Measurements from ENCODE around the gene LRRC59. TPM values are rescaled to one million over a fixed set of nuclear protein-coding genes. Genes with fewer than 3 reads are reported as not detected.

LRRC59 gene
- total RNA-seq, 6 donors from 2014 or later = 19.9 to 135 (median 67.0) TPM

DNA sequence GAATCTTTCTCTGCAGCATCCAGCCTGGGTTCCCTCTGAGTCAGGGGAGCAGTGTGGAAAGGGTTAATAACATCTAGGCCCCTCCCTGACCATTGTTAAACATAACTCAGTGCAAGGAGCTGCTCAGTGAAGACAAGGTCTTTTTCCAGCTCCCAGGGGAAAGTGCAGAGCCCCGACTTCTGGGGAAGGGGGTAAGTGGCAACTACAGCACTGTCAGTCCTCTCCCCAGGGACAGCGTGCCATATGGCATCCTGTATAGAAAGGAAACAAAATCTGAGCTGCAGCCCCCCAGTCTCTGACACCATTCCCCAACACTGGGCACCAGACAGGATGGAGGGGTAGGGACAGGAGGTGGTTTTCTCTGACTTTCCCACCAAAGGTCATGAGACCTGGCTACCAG lies 32.2 kb downstream of the LRRC59 start:
- Histone ChIP-seq H3K4me3 (no peak overlapping the region), H3K4me1 (peaks cover 0 to 9% (median 6%) of the 10 kb centered on the region in 4 donors), H3K36me3 (peaks cover 13 to 62% (median 49%) of the 10 kb centered on the region in 4 donors), H3K27ac (no peak overlapping the region), H3K9me3 (no peaks in the 10 kb centered on the region), H3K27me3 (no peaks in the 10 kb centered on the region)
- DNase-seq (no peak), ATAC-seq (ENCODE audit: low FRiP score in 2 of 2) (no peak)
- TF ChIP-seq, protein P1, sequence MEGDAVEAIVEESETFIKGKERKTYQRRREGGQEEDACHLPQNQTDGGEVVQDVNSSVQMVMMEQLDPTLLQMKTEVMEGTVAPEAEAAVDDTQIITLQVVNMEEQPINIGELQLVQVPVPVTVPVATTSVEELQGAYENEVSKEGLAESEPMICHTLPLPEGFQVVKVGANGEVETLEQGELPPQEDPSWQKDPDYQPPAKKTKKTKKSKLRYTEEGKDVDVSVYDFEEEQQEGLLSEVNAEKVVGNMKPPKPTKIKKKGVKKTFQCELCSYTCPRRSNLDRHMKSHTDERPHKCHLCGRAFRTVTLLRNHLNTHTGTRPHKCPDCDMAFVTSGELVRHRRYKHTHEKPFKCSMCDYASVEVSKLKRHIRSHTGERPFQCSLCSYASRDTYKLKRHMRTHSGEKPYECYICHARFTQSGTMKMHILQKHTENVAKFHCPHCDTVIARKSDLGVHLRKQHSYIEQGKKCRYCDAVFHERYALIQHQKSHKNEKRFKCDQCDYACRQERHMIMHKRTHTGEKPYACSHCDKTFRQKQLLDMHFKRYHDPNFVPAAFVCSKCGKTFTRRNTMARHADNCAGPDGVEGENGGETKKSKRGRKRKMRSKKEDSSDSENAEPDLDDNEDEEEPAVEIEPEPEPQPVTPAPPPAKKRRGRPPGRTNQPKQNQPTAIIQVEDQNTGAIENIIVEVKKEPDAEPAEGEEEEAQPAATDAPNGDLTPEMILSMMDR (IDR thresholded peaks at IDR 0.05) = no peak
- WGBS, 2 donors = 40 to 77% methylated on average over 1 to 2 of the region's 2 CpGs

DNA sequence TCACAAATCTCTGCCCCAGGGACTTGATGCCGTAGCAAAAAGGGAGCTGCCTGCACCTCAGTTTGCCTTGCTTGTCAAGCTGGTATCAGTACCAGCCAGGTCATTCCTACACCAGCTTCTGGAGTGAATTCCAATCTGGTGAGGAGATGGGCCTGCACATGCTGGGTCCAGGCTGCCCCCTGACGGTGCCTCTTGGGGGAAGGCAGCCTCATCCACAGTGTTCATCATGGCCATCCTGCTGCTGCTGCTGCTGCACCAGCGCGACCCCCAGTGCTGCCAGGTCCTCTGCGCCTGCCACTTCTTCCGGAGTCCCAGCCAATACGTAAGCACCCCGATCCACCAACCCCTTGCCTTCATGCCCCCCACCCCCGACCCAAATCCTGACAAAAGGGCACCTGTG lies 32.6 kb downstream of the LRRC59 start:
- ATAC-seq (ENCODE audit: low FRiP score in 2 of 2) (no peak), DNase-seq (peak in 1 of 2 donors; percentile 40)
- H3K36me3 ChIP-seq = peaks cover 8 to 62% (median 49%) of the 10 kb centered on the region in 4 donors
- H3K4me1 ChIP-seq = peaks cover 0 to 9% (median 6%) of the 10 kb centered on the region in 4 donors
- TF ChIP-seq POLR2A (IDR thresholded peaks at IDR 0.05) (no peak), EP300 (IDR thresholded peaks at IDR 0.05) (no peak), POLR2AphosphoS5 (IDR thresholded peaks at IDR 0.05) (no peak)
- TF ChIP-seq, protein P1 (IDR thresholded peaks at IDR 0.05) = no peak
- H3K27ac ChIP-seq = no peak overlapping the region
- no peaks in the 10 kb centered on the region for H3K9me3 ChIP-seq
- H3K27me3 ChIP-seq = no peaks in the 10 kb centered on the region
- H3K4me3 ChIP-seq = no peak overlapping the region
- WGBS, 2 donors = 87 to 90% methylated on average over 5 to 9 of the region's 9 CpGs

DNA sequence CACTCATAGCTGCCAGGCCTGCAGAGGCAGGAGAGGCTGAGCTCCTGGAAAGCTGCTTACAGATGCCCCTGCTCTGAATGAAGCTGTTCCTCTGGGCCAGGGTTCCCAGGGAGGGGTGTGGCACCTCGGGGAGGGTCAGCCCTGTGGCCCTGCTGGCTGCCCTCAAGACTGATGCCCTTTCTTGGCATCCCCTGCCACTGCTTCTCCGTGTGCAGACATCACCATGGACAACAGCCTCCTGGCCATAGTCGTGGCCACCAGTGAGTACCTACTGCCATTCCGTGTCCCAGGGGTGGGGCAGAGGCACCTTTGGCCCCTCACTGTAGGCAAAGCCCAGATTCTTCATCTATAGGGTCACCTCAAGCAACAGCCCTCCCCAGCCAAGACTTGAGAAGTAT lies 33.3 kb downstream of the LRRC59 start:
- Histone ChIP-seq H3K4me3 (no peak overlapping the region), H3K36me3 (peaks cover 6 to 61% (median 51%) of the 10 kb centered on the region in 4 donors), H3K27ac (no peak overlapping the region), H3K27me3 (no peaks in the 10 kb centered on the region), H3K4me1 (peaks cover 0 to 9% (median 6%) of the 10 kb centered on the region in 4 donors), H3K9me3 (no peaks in the 10 kb centered on the region)
- TF ChIP-seq, protein P1 (IDR thresholded peaks at IDR 0.05) = no peak
- TF ChIP-seq POLR2AphosphoS5 (IDR thresholded peaks at IDR 0.05) = no peak
- peak in 1 of 2 donors; percentile 25 for DNase-seq
- WGBS, 2 donors = 76% methylated on average over 4 of the region's 4 CpGs; no CpG with 5 or more reads in 1 of the 2 donors
- ATAC-seq (ENCODE audit: low FRiP score in 2 of 2) = no peak

DNA sequence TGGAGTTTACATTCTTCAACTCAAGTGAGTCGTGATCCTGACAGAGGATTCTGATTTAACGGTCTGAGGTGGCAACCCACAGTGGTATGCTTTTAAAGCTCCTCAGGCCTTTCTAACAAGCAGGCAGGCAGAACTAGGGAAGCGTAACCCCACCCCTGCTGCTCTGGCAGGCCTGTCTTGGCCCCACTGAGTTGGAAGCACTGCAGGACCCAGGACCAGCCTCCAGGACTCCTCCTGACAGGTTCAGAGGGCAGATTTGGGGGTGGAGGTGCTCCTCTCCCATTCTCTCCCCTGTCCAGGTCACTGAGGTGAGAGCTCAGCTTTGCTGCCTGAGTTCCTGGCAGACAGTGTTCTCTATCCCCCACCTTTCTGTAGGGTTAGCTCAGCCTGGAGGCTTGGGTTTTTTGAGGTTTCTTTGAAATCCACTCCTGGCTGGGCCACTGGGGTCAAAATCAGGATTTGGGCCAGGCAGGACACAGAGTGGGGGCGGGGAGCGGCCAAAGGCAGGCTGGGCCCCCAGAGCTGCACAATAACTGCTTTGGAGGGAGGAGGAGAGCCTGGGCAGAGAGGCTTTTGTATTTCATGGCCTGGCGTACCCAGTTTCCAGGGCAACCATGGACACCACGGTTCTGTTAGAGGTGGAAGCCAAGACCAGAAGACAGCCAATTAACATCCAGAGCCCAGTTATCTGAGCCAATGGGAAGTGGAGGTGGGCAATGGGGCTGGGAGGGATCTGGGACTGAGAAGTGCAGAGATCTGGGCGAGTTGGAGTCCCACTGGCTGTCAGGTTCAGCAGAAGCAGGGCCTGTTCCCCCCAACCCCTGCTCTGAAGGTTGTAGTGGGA lies 33.9 kb downstream of the LRRC59 start:
- no peaks in the 10 kb centered on the region for H3K27me3 ChIP-seq
- peaks cover 6 to 63% (median 53%) of the 10 kb centered on the region in 4 donors for H3K36me3 ChIP-seq
- ATAC-seq (ENCODE audit: low FRiP score in 2 of 2) (no peak), DNase-seq (peak in 1 of 2 donors; percentile 43)
- no peaks in the 10 kb centered on the region for H3K9me3 ChIP-seq
- H3K4me1 ChIP-seq = peaks cover 0 to 9% (median 6%) of the 10 kb centered on the region in 4 donors
- no peak overlapping the region for H3K4me3 ChIP-seq
- 60 to 69% methylated on average over 5 to 8 of the region's 8 CpGs for WGBS, 2 donors
- H3K27ac ChIP-seq = no peak overlapping the region
- TF ChIP-seq, protein P1 (IDR thresholded peaks at IDR 0.05) = no peak
- no peak for TF ChIP-seq POLR2A (IDR thresholded peaks at IDR 0.05)
- no peak for TF ChIP-seq POLR2AphosphoS5 (IDR thresholded peaks at IDR 0.05)
- TF ChIP-seq EP300 (IDR thresholded peaks at IDR 0.05) = no peak

DNA sequence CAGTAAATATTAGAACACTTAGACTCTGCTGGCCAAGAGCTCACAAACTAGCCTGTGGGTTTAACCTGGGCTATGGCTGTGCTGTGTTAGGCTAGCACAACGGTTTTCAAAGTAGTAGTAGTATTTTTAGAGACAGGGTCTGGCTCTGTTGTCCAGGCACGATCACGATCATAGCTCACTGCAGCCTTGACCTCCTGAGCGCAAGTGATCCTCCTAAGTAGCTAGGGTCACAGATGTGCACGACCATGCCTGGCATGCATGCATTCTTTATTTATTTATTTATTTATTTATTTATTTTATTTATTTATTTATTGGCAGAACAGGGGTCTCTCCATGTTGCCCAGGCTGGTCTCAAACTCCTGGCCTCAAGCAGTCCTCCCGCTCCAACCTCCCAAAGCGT lies 34.7 kb downstream of the LRRC59 start:
- TF ChIP-seq, protein P1 (IDR thresholded peaks at IDR 0.05) = no peak
- TF ChIP-seq EP300 (IDR thresholded peaks at IDR 0.05) = no peak
- no peak for TF ChIP-seq POLR2A (IDR thresholded peaks at IDR 0.05)
- TF ChIP-seq POLR2AphosphoS5 (IDR thresholded peaks at IDR 0.05) = no peak
- Histone ChIP-seq H3K27ac (no peak overlapping the region), H3K9me3 (no peaks in the 10 kb centered on the region), H3K4me3 (no peak overlapping the region), H3K27me3 (no peaks in the 10 kb centered on the region), H3K4me1 (peaks cover 0 to 9% (median 6%) of the 10 kb centered on the region in 4 donors), H3K36me3 (peaks cover 3 to 63% (median 52%) of the 10 kb centered on the region in 4 donors)
- DNase-seq (no peak), ATAC-seq (ENCODE audit: low FRiP score in 2 of 2) (no peak)
- 79 to 80% methylated on average over 7 of the region's 7 CpGs for WGBS, 2 donors

All from upper lobe of left lung (tissue), 6 donors.